ENCODE measurements around the gene SEBOX.

GRCh38 chr17:28327031-28327607 lies 37.9 kb downstream of the SEBOX start:
- TF ChIP-seq CTCF (IDR thresholded peaks at IDR 0.05) (no peak), POLR2A (IDR thresholded peaks at IDR 0.05) (no peak)
